Ovary (tissue), 9 donors: ENCODE data around the gene HMCES. TPM values are rescaled to one million over a fixed set of nuclear protein-coding genes. Genes with fewer than 3 reads are reported as not detected.
A peak's percentile ranks its signal among the peaks of the same experiment; 100 is the strongest.

Source experiments
- DNase-seq, 5 donors: peaks; one replicate each; pipeline ENCODE4 v3.0.0-alpha.2; 2019 to 2020
- H3K27ac ChIP-seq, 2 donors: fragments of 200-600 bp; one replicate each; pipeline versions ENCODE4 v1.5.1 to v1.8.0; 2019 to 2022
- H3K27me3 ChIP-seq: fragments of 200-600 bp; one replicate; pipeline ENCODE4 v1.8.0; 2022
- H3K36me3 ChIP-seq: fragments of 200-600 bp; sonication (generic); one replicate; pipeline ENCODE4 v1.5.1; 2019
- H3K4me1 ChIP-seq: one replicate; pipeline ENCODE4 v1.8.1; 2013; ENCODE audit warnings: mild to moderate bottlenecking, moderate library complexity; ENCODE audit not compliant: insufficient read depth
- H3K4me3 ChIP-seq: fragments of 200-600 bp; sonication (generic); one replicate; pipeline ENCODE4 v1.5.1; 2017
- H3K9me3 ChIP-seq, 2 donors: fragments of 200-600 bp in 1 of 2; sonication (generic) in 1 of 2; one replicate each; pipeline versions ENCODE4 v1.5.1 to v1.8.1; 2013 to 2019; ENCODE audit warnings: mild to moderate bottlenecking in 1 of 2, moderate library complexity in 1 of 2
- CTCF ChIP-seq, 3 donors: fragments of 450-650 bp in 2 of 3; fragments of 200-600 bp in 1 of 3; IDR thresholded peaks; one replicate each; pipeline versions ENCODE4 v1.5.1 to v1.8.0; 2016 to 2022; ENCODE audit warnings: antibody characterized with exemption in 3 of 3, mild to moderate bottlenecking in 1 of 3
- EP300 ChIP-seq: sonication (generic); formaldehyde crosslinking; IDR thresholded peaks from one replicate; pipeline ENCODE4 v1.6.1; 2017; ENCODE audit warnings: antibody characterized with exemption
- POLR2A ChIP-seq: fragments of 450-650 bp; IDR thresholded peaks from one replicate; pipeline ENCODE4 v1.6.1; 2017; ENCODE audit warnings: antibody characterized with exemption, mild to moderate bottlenecking, moderate library complexity
- WGBS, 3 donors: extraction: QIAGEN DNeasy Blood & Tissue Kit in 1 of 3; methylation state at CpG; one replicate each; pipeline versions ENCODE4 v1.1.5 to v1.1.7; 2013 to 2017; 5-methylcytosine and 5-hydroxymethylcytosine counted together
- intact Hi-C, 4 donors: fragments of 100-400 bp; cut with DNase I; formaldehyde crosslinking; loops; one replicate each; pipeline versions ENCODE4 v1.11.0 to v1.15.1; 2022 to 2023
- polyA plus RNA-seq, 2 donors: library from polyadenylated mRNA; stranded (reverse); fragments of 200-250 nt in 1 of 2; fragments of 350-450 nt in 1 of 2; fragmentation: Illumina TruSeq in 1 of 2; extraction: RNeasy Lipid Tissue Mini Kit (QIAGEN cat#74804) in 1 of 2; gene quantifications; one replicate each; pipeline ENCODE4 v1.2.3, GENCODE V29; 2013 to 2014
- total RNA-seq, 7 donors: library from RNA; depleted of rRNA in 2 of 7; stranded (reverse); fragments of >200 nt in 2 of 7; fragmentation: NEBNext Ultra II Directional in 3 of 7; extraction: Animal tissue kit (Norgen Biotek cat#: 25700) in 3 of 7; gene quantifications; one replicate each; pipeline versions ENCODE4 v1.1.0 to v1.2.4, GENCODE V29; 2016 to 2023
- donor health status: DM: no; HTN: no; CAD: no; lungs with moderate emphysema.
- donor health status: DM: no; HTN: no; CAD: no.
- donor health status: Bipolar disorder and iron deficiency.
- donor health status: DM: yes; HTN: yes; CAD: no.
- donor health status: DM: no; HTN: no; CAD: no.
- donor health status: DM: yes; HTN: yes; CAD: no.

The HMCES gene
- total and polyA plus RNA-seq, 9 donors = 15.5 to 44.5 (median 35.2) TPM

GRCh38 chr3:129238945-129239705 lies 39.5 kb upstream of the HMCES start:
- 87 to 92% (median 89%) methylated on average over 8 of the region's 8 CpGs for WGBS, 3 donors
- no peak overlapping the region for H3K4me3 ChIP-seq
- no peaks in the 10 kb centered on the region for H3K4me1 ChIP-seq
- H3K27me3 ChIP-seq = no peaks in the 10 kb centered on the region
- intact Hi-C loops = no loop called here
- no peak for DNase-seq
- H3K36me3 ChIP-seq = no peaks in the 10 kb centered on the region
- H3K27ac ChIP-seq = no peak overlapping the region
- TF ChIP-seq EP300 (no peak), POLR2A (no peak), CTCF (IDR thresholded peaks at IDR 0.05) (no peak)
- H3K9me3 ChIP-seq = no peaks in the 10 kb centered on the region

- H3K4me3 ChIP-seq = no peak overlapping the region
- no peak overlapping the region for H3K27ac ChIP-seq
- DNase-seq = no peak
- TF ChIP-seq EP300 = no peak
- no peak for TF ChIP-seq POLR2A
- TF ChIP-seq CTCF (IDR thresholded peaks at IDR 0.05) = no peak
- intact Hi-C loops = loop anchor here in 2 of 4 donors (5.0 to 10.0 kb wide), 2 partner anchors 63 to 245 kb away; partner anchors contain the start of gene CFAP92 (in 1 of the 2)
- H3K36me3 ChIP-seq = no peaks in the 10 kb centered on the region
- no peaks in the 10 kb centered on the region for H3K4me1 ChIP-seq
- no peaks in the 10 kb centered on the region for H3K27me3 ChIP-seq
- 59 to 64% (median 63%) methylated on average over 6 of the region's 6 CpGs for WGBS, 3 donors
- no peaks in the 10 kb centered on the region for H3K9me3 ChIP-seq
Measured at GRCh38 chr3:129239991-129240390, 38.7 kb upstream of the HMCES start.

- 58 to 62% (median 59%) methylated on average over 3 of the region's 3 CpGs for WGBS, 3 donors
- no peaks in the 10 kb centered on the region for H3K27me3 ChIP-seq
- no peak overlapping the region for H3K4me3 ChIP-seq
- DNase-seq = no peak
- no peaks in the 10 kb centered on the region for H3K4me1 ChIP-seq
- no peaks in the 10 kb centered on the region for H3K9me3 ChIP-seq
- no peak overlapping the region for H3K27ac ChIP-seq
- no peaks in the 10 kb centered on the region for H3K36me3 ChIP-seq
- intact Hi-C loops = loop anchor here in 2 of 4 donors (5.0 to 10.0 kb wide), 2 partner anchors 63 to 246 kb away; partner anchors contain the start of gene CFAP92 (in 1 of the 2)
- no peak for TF ChIP-seq EP300
- TF ChIP-seq POLR2A = no peak
- no peak for TF ChIP-seq CTCF (IDR thresholded peaks at IDR 0.05)
Measured at GRCh38 chr3:129240436-129240835, 38.2 kb upstream of the HMCES start.

GRCh38 chr3:129245141-129245540 lies 33.5 kb upstream of the HMCES start:
- Histone ChIP-seq H3K36me3 (no peaks in the 10 kb centered on the region), H3K4me3 (no peak overlapping the region), H3K27ac (peak overlapping the region in 1 of 2 donors; percentile 62), H3K27me3 (no peaks in the 10 kb centered on the region), H3K9me3 (no peaks in the 10 kb centered on the region), H3K4me1 (peaks cover 5% of the 10 kb centered on the region)
- whole genome bisulfite sequencing, 3 donors = 78 to 81% (median 79%) methylated on average over 5 of the region's 5 CpGs
- TF ChIP-seq EP300 (no peak), POLR2A (no peak), CTCF (IDR thresholded peaks at IDR 0.05) (no peak)
- intact Hi-C loops = loop anchor here (5.0 to 10.0 kb wide), 5 partner anchors 188 to 278 kb away; partner anchors contain the start of gene CFAP92 (in 1 of the 4)
- DNase-seq = no peak
